NOMO-1 treated with DMSO at 0.1 percent for 48 hours (cell line): Measurements from ENCODE around the gene NCAN.

Source experiments
- DNase-seq: peaks from one replicate; lab custom pipeline; 2025; ENCODE audit not compliant: unreplicated experiment; lab: John Stamatoyannopoulos, UW

Gene NCAN

DNA sequence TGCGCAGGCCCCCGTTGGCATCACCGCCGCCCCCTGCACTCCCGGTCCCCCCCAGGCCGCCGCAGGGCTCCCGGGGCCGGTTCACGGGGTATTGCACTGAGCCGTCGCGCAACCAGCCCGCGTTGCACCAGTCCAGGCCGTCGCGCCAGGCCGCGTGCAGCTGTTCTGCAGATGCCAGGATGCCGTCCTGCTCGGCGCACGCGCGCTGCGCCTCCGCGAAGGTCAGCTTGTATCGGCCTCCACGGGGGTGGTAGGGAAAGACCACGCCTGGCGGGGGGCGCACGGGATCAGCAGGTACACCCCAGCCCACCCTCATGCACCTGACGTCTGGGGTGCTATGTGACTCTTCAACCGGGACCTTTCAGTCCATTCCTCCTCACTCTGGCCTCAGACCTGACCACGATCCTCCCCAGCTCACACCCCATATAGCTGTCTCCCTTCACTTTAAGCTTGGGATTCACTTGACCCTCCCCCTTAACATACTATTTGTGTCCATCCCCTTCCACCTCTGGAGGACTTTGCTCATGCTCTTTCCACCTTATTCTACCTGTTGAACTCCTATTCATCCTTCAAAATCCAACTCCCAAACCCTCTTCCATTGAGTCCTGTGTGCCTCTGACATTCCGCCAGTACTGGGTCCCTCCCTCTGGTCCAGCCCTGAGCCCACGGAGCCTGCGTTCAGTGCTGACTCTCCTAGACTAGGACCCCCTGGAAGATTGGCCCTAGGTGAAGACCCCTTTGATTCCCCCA is 47.0 kb downstream of the NCAN start:
- DNase-seq: no peak

GRCh38 chr19:19259741-19260140 is 48.0 kb downstream of the NCAN start:
- peak; percentile 12 for DNase-seq

DNA sequence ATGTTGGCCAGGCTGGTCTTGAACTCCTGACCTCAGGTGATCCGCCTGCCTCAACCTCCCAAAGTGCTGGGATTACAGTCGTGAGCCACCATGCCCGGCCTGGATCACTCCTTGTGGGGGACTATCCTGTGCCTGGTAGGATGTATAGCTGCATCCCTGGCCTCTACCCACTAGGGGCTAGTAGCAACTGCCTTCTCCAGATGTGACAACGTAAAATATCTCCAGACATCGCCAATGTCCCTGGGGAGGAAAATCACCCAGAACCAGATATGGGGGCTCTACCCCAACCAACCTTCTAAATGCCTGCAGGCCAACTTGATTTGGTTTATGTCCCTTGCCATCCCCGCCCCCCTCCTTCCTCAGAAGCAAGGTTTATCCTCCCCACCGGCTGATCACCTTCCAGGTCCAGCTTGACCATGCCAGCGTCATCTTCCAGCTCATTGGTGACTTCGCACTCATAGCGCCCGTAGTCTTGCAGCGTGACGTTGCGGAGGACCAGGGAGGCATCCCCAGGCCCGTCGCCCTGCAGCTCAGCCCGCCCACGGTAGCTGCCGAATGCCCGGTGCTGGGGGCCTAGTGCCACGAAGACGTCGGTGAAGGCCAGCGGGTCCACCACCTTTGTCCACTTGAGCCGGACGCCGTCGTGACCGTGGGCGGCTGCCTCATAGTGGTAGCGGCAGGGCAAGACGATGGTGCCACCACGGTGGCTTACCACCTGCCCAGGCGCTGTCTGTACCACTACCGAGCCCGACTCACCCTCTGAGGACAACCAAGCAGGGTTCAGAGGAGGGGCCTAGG is 48.9 kb downstream of the NCAN start:
- no peak for DNase-seq

- DNase-seq: peak; percentile 55
Observed at GRCh38 chr19:19261350-19262189, 49.8 kb downstream of the NCAN start.

DNA sequence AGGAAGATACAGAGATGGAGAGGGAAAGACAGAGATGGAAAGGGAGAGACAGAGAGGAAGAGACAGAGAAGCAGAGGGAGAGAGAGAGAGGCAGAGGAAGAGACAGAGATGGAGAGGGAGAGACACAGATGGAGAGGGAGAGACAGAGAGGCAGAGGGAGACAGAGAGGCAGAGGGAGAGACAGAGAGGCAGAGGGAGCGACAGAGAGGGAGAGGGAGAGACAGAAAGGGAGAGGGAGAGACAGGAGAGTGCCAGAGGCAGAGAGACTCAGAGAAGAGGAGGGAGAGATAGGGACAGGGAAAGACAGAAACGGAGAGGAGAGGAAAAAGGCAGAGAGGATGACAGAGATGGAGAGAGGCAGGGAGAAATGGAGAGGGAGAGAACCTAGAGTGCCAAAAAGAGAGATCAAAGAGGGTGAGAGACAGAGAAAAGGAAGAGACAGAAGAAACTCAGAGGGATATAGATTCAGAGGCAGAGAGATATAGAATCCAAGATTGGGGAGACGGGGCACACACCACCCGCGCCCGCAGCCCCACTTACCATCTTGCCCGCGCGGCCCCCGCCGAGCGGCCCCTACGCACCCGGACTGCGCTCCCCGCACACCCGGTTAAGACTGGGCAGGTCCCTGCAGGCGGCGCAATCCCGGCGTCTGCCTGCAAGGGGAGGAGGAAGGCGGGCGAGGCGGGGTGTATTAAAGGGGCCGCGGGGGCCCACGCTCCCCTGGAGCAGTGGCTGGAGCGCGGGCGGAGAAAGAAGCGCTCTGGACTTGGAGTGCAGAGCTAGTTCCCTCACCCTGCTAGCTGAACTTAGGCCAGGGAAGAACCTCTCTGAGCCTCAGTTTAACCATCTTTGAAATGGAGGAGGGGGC is 50.7 kb downstream of the NCAN start:
- DNase-seq: no peak

DNA sequence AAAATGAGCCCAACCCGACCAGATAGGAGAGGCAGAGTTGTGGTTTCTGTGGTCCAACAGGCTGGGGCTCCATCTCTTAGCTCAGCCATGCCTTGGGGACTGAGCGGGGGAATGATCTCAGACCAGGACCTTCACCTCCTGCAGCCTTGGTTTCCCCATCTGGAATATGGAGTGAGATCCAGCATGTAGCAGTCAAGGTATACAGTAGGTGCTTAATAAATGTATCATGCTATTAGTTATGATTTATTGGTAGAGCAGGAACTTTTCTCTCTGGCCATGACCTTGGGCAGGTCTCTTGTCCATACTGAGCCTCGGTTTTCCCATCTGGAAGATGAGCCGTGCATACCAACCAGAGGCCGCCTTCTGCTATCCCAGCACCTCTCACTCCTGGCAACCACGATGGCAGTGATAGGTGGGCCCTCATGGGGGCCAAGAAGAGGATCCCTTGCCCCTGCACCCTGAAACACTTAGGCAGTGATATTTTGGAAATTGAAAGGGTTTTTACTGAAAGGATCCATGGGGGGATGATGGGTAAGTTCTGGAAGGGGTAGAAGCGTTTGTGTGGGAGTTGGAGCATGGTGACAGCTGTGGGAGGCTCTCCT is 52.2 kb downstream of the NCAN start:
- DNase-seq: no peak

DNA sequence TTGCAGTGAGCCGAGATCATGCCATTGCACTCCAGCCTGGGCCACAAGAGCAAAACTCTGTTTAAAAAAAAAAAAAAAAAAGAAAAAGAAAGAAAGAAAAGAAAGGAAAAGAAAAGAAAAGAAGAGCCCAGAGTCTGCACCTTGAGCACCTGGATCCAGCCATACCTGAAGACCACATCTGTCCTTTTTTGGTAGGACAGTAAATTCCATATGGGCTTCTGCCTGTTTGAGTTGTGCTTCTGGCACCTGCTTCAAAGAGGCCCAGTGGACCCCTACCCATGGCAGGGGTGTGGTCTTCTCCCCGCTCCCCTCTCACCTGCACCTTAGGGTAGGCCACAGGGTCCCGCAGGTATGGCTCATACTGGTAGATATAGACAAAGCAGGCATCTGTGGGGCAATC is 55.5 kb downstream of the NCAN start:
- no peak for DNase-seq

GRCh38 chr19:19268453-19269385 is 57.0 kb downstream of the NCAN start:
- no peak for DNase-seq

- DNase-seq: no peak
Observed at GRCh38 chr19:19269952-19270694, 58.4 kb downstream of the NCAN start.

DNA sequence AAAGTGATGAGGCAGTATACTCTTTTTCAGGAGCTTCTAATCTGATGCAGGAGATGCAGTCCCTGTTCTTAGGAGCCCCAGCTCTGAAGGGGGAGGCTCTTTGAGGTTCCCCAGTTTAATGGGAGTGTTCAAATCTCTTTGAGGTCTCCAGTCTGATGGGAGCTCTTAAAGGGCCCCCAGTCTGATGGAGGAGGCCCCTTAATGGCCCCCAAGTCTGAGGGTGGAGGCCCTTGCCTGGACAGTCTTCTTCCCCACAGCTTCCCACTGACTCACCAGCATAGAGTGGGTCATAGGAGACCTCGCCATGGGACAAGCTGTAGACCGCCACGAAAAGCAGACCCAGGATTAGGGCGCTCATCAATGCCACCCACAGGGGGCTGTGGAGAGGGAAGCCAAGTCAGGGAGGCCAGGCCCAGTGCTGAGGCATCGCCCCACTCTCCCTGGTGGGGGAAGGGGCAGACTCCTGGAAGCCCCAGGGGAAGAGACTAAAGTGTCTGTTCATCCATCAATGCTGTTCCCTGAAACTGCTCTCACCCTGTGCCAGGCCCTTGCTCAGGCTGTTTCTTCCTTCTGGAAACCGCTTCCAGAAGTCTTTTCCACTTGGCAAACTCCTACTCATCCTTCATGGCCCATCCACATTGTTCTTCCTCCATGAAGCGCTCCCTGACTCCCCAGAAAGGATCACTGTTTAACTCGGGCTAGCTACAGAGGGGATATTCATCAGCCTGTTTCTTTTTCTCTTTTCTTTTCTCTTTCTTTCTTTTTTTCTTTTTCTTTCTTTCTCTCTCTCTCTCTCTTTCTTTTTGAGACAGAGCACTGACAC is 59.2 kb downstream of the NCAN start:
- no peak for DNase-seq

DNA sequence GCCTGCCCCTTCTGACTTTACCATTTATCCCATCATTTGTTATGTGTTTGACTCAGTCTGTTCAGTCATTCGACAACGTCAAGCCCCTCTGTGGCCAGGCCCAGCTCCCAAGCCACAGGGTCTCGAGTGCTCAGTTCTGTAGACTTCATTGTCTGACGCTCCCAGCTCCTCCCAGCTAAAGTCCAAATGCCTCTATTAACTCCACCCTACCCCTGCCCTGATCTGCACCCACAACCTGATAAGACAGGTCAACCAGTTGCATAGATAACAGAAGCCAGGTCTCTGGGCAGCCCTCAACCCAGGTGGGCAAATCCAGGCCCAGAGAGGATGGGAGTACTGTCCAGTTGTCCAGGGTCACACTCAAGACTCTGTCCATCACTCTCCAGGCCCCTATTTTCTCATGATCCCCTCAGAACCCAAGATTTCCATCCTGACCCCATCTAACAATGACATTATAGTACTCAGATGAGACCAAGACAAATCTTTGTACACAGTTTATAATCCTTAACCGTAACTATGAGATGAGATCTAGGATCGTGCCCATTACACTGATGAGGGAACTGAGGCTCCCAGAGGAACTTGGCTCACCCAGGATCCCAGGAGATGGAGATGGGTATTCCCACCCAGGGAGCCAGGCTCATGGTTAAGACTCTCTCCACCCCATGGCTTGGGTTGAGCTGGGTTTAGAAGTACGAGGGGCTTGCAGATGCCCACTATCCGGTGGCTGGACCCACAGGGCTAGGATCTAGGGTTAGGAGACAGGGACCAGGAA is 60.3 kb downstream of the NCAN start:
- no peak for DNase-seq

DNA sequence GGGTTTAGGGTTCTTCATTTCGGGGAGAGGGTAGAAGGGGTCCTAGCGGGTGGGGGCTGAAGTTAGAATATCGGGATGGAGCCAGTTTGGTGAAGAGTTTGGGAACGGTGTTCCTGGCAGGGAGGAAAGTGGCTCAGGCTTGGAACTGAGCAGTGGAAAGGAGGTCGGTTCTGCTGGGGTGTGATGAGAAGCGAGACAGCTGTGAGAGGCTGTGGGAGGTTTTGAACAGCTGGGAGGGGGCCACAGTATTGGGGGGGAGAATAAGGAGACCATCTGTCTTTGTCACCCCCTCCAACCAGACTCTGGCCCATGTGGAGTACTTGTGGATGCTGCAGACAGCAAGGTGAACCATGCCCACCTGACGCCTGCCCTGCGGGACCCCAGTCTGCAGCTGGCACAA is 62.4 kb downstream of the NCAN start:
- no peak for DNase-seq

GRCh38 chr19:19274716-19275565 is 63.2 kb downstream of the NCAN start:
- no peak for DNase-seq

DNA sequence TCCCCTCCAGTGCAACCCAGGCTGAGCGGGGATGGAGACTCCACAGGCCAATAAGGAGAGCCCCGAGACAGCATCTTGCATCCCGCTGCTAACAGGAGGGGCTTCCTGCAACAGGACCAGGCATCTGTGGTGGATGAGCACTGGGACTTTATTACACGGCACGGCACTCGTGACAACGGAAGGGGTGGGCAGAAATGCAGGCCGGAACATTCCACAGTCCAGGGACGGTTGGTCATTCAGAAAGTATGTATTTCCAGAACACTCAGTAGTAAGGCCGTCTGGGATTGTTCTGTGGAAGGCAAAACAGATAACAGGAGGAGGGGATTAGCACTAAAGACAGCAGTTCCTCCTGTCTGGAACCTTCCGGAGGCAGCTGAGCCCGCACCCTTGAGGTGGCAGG is 64.6 kb downstream of the NCAN start:
- no peak for DNase-seq

DNA sequence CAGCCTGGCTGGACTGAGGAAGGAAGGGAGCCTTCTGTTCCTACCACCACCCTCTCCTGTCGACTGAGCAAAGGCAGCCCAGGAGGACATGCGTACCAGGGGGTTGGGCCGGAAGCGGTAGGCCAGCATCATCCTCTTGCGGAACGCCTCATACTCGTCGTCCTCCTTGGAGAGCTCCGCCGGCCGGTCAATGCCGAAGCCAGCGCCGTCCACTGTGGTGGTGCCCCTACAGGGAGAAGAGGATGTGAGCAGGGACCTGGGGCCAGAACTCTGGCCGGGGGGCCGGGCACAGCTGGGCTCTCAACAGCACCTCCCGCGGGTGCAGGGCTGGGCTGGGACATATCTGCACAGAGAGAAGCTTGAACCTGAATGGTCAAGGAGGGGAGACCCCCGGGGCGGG is 65.1 kb downstream of the NCAN start:
- DNase-seq: no peak

DNA sequence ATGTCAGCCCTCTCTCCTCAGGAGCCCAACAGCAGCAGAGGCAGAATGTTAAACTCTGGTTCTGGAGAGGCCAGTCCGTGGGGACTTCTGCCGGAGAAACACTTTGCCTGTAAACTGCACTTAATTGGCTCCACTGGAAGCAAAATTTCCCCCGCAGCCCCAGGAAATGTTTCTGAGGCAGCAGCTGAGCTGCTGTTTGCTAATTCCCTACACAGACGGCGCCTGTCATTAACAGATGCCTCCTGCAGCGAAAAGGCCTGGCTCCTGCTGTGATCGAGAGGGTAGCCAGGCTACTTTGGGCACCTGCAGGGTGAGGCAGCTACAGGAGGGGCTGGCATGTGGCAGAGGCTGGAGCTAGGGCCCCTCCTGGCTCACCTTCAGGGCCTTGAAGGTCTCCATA is 66.6 kb downstream of the NCAN start:
- DNase-seq: no peak
